ENCODE data around the gene SLC25A36.

- TF ChIP-seq CTCF (IDR thresholded peaks at IDR 0.05; ENCODE audit: insufficient read depth, low read length) = no peak
- no peak for TF ChIP-seq GABPA (IDR thresholded peaks at IDR 0.05; ENCODE audit: low read depth)
- TF ChIP-seq SPI1 (IDR thresholded peaks at IDR 0.05; ENCODE audit: borderline replicate concordance, low read depth) = no peak
- TF ChIP-seq POLR2AphosphoS5 (IDR thresholded peaks at IDR 0.05; ENCODE audit: low read depth) = no peak
- TF ChIP-seq REST (IDR thresholded peaks at IDR 0.05; ENCODE audit: insufficient replicate concordance, low read depth) = no peak
These were observed 30.8 kb upstream of the SLC25A36 start for GRCh38 chr3:140910860-140911259.
